K562 (cell line): ENCODE measurements around the gene UNC119B. TPM values are rescaled to one million over a fixed set of nuclear protein-coding genes. Genes with fewer than 3 reads are reported as not detected.
"Not testable (repeated sequence)": the region's sequence is repeated elsewhere in the genome, so short reads cannot be mapped to it uniquely, and the experiment has no call there.

Source experiments
- ATAC-seq: fragments of 200-7000 bp; cut with Tn5 transposase; 3 replicates; pipeline ENCODE4 v1.9.1; 2020; ENCODE audit warnings: moderate library complexity
- BruUV-seq: library from RNA; stranded (reverse); fragments of 400-500 nt; replicated peaks from 2 replicates; lab custom pipeline; 2021; lab: Mats Ljungman, UMichigan
- CTCF ChIA-PET: fragments of 300-600 bp; formaldehyde crosslinking; extraction: SDS; loops from one replicate; lab custom pipeline; 2021; ENCODE audit warnings: low intra/inter-chr PET ratio; lab: Yijun Ruan, JAX
- POLR2A ChIA-PET: fragments of 300-600, 350-650 bp; sonication (Branson Sonifier 250); formaldehyde crosslinking; extraction: SDS; loops from one replicate; lab custom pipeline; 2021; ENCODE audit warnings: antibody characterized with exemption, inconsistent platforms; lab: Yijun Ruan, JAX
- DNase-seq, 4 experiments: peaks; one replicate each; pipeline versions ENCODE4 v3.0.0 to v3.0.0-alpha.2; 2011 to 2018; ENCODE audit warnings: low spot score in 3 of 4, mixed read lengths in 3 of 4; ENCODE audit errors: extremely low read depth in 1 of 4
- FAIRE-seq: peaks from 2 replicates; lab custom pipeline; 2011; peaks lifted over from hg19 to GRCh38; lab: Jason Lieb, UNC
- H2AFZ ChIP-seq: 2 replicates; pipeline ENCODE4 v1.6.0; 2011; ENCODE audit warnings: low read depth, low read length, control low read depth, inconsistent platforms
- H3K27ac ChIP-seq: fragments of 200-600 bp; 3 replicates; pipeline ENCODE4 v1.8.0; 2011; ENCODE audit warnings: low read depth, mild to moderate bottlenecking, control low read depth, inconsistent platforms, low read length, moderate library complexity, mixed read lengths; ENCODE audit errors: extremely low read depth
- H3K27me3 ChIP-seq, 2 experiments: fragments of 300-600 bp in 1 of 2; 2 replicates in 1 of 2; 3 replicates in 1 of 2; pipeline versions ENCODE4 v1.6.0 to v1.8.0; 2011; ENCODE audit warnings: inconsistent platforms in 2 of 2, low read length in 2 of 2, mild to moderate bottlenecking in 1 of 2, mixed read lengths in 1 of 2, moderate library complexity in 1 of 2; ENCODE audit not compliant: control insufficient read depth in 2 of 2, insufficient read depth in 2 of 2
- H3K36me3 ChIP-seq: fragments of 300-600 bp; 3 replicates; pipeline ENCODE4 v1.8.0; 2011; ENCODE audit warnings: mild to moderate bottlenecking, low read length, inconsistent platforms; ENCODE audit not compliant: control insufficient read depth, insufficient read depth
- H3K4me1 ChIP-seq, 2 experiments: fragments of 200-600 bp in 1 of 2; replicated peaks in 1 of 2; 2 replicates in 1 of 2; 3 replicates in 1 of 2; pipeline versions ENCODE4 v1.5.1 to v1.8.0; 2011; ENCODE audit warnings: inconsistent platforms in 2 of 2, low read length in 2 of 2, mild to moderate bottlenecking in 1 of 2, mixed read lengths in 1 of 2, moderate library complexity in 1 of 2; ENCODE audit not compliant: control insufficient read depth in 2 of 2, insufficient read depth in 2 of 2
- H3K4me2 ChIP-seq: 2 replicates; pipeline ENCODE4 v1.6.1; 2011; ENCODE audit warnings: low read length, control low read depth, inconsistent platforms, mixed read lengths; ENCODE audit not compliant: insufficient read depth
- H3K4me3 ChIP-seq: fragments of 200-600 bp; sonication (generic), shearing (Covaris generic); 2 replicates; pipeline ENCODE4 v1.5.1; 2016; ENCODE audit warnings: control low read depth, inconsistent platforms
- H3K79me2 ChIP-seq: fragments of 200-600 bp; 3 replicates; pipeline ENCODE4 v1.8.0; 2011; ENCODE audit warnings: low read length, inconsistent platforms; ENCODE audit not compliant: control insufficient read depth, insufficient read depth
- H3K9ac ChIP-seq, 2 experiments: 2 replicates each; pipeline versions ENCODE4 v1.6.0 to v1.6.1; 2011; ENCODE audit warnings: low read depth in 2 of 2, low read length in 2 of 2, control low read depth in 1 of 2, inconsistent platforms in 1 of 2, mild to moderate bottlenecking in 1 of 2, mixed read lengths in 1 of 2; ENCODE audit not compliant: insufficient read depth in 1 of 2
- H3K9me1 ChIP-seq: one replicate; pipeline ENCODE4 v1.6.0; 2011; ENCODE audit warnings: inconsistent platforms, mild to moderate bottlenecking, low read length, moderate library complexity; ENCODE audit not compliant: control insufficient read depth, insufficient read depth
- H3K9me3 ChIP-seq: replicated peaks from 2 replicates; pipeline ENCODE4 v1.5.1; 2011; ENCODE audit warnings: low read depth, low read length, inconsistent platforms; ENCODE audit not compliant: control insufficient read depth, insufficient read depth
- H4K20me1 ChIP-seq: replicated peaks from 2 replicates; pipeline ENCODE4 v1.6.1; 2011; ENCODE audit warnings: low read length, inconsistent platforms, mixed read lengths; ENCODE audit not compliant: control insufficient read depth, insufficient read depth
- ATF7 ChIP-seq: fragments of 450-650 bp; IDR thresholded peaks from 2 replicates; pipeline ENCODE4 v1.7.1; 2014; ENCODE audit warnings: mild to moderate bottlenecking, moderate library complexity
- HCFC1 ChIP-seq: IDR thresholded peaks from 2 replicates; pipeline ENCODE4 v1.6.1; 2012; ENCODE audit warnings: low read depth, low read length, improper control_type of control experiment
- HDAC8 ChIP-seq: fragments of 450-650 bp; IDR thresholded peaks from 2 replicates; pipeline ENCODE4 v1.6.1; 2016; ENCODE audit warnings: mild to moderate bottlenecking, missing genetic modification characterization, moderate library complexity, missing compliant biosample characterization
- IRF1 ChIP-seq: sonication (generic); formaldehyde crosslinking; IDR thresholded peaks from 2 replicates; pipeline ENCODE4 v1.8.0; 2022; ENCODE audit warnings: missing genetic modification reagents, mild to moderate bottlenecking, borderline replicate concordance
- NFXL1 ChIP-seq: fragments of 450-650 bp; formaldehyde crosslinking; IDR thresholded peaks from 2 replicates; pipeline ENCODE4 v1.4.0; 2021; ENCODE audit warnings: mild to moderate bottlenecking
- ZNF695 ChIP-seq: fragments of 450-650 bp; formaldehyde crosslinking; IDR thresholded peaks from 2 replicates; pipeline ENCODE4 v1.4.0; 2020; ENCODE audit warnings: mild to moderate bottlenecking, moderate library complexity
- WGBS: fragments of 100-300 bp; shearing (Covaris generic); methylation state at CpG from one replicate; pipeline ENCODE4 v1.1.6; 2016; ENCODE audit warnings: low coverage, mixed read lengths; ENCODE audit not compliant: insufficient coverage; ENCODE audit errors: missing lambda C conversion rate; 5-methylcytosine and 5-hydroxymethylcytosine counted together
- in situ Hi-C: fragments of 300-500 bp; cut with MboI; formaldehyde crosslinking; loops from 4 replicates; pipeline ENCODE4 v1.15.0; 2018; ENCODE audit warnings: inconsistent platforms, mixed read lengths
- intact Hi-C: fragments of 100-400 bp; cut with micrococcal nuclease; formaldehyde crosslinking; loops from 2 replicates; pipeline ENCODE4 v1.14.2; 2022
- polyA plus RNA-seq, 8 experiments: library from polyadenylated mRNA; depleted of rRNA in 4 of 8; stranded (reverse) in 5 of 8; unstranded in 3 of 8; fragments of >200 nt; fragmentation: Nextera tagmentation in 2 of 8; fragmentation: Illumina TruSeq in 1 of 8; extraction: Ambion mirVana in 2 of 8; extraction: Trizol in 1 of 8; gene quantifications; 2 replicates each; pipeline versions ENCODE4 v1.2.1 to v1.2.3, GENCODE V29; 2011 to 2014; ENCODE audit warnings: inconsistent platforms in 1 of 8, missing spikeins in 1 of 8
- total RNA-seq, 7 experiments: library from RNA; depleted of rRNA in 6 of 7; stranded (reverse); fragments of >200 nt in 6 of 7; fragmentation: Illumina TruSeq in 2 of 7; extraction: Trizol in 2 of 7; gene quantifications; 2 replicates each; pipeline versions ENCODE4 v1.2.1 to v1.2.3, GENCODE V29; 2011 to 2021; ENCODE audit warnings: low replicate concordance in 1 of 7
- TF ChIP-seq, protein P1 (sequence below): fragments of 450-650 bp; formaldehyde crosslinking; IDR thresholded peaks from 2 replicates; pipeline ENCODE4 v1.4.0; 2020; ENCODE audit warnings: mild to moderate bottlenecking

UNC119B gene
- total and polyA plus RNA-seq, 9 of the 15 experiments (the other 6 are each of a cell fraction or from before 2014, with no cell fraction given), result 4.0 to 34.5 (median 15.1) TPM

DNA sequence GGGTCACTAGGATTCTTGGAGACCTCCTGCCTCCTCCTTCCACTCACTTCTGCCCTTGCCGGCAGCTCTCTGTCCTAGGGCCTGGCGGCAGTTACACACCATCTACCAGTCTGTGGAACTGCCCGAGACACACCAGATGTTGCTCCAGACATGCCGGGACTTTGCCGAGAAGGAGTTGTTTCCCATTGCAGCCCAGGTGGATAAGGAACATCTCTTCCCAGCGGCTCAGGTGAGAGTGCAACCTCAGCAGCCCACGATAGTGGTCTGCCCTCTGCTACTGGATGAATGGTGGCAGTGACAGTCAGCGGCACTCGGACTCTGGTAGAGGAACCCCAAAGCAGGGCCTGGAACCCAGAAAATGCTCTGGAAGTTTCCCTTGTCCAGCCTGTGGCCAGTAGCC is 16.7 kb downstream of the UNC119B start:
- H3K4me2 ChIP-seq, result peak overlapping the region; percentile 97
- ATAC-seq (no peak), FAIRE-seq (no peak)

GRCh38 chr12:120732198-120732597 is 21.9 kb downstream of the UNC119B start:
- H3K27ac ChIP-seq, H3K4me2 ChIP-seq, BruUV-seq, CTCF ChIA-PET, ATAC-seq, H4K20me1 ChIP-seq, H3K4me3 ChIP-seq, H3K27me3 ChIP-seq, in situ Hi-C loops, H3K9ac ChIP-seq, POLR2A ChIA-PET, H3K9me3 ChIP-seq, H2AFZ ChIP-seq, FAIRE-seq, H3K4me1 ChIP-seq, DNase-seq, H3K9me1 ChIP-seq, H3K79me2 ChIP-seq, intact Hi-C loops: not testable (repeated sequence)
- H3K36me3 ChIP-seq, result peaks cover 29% of the 10 kb centered on the region; the same call in 2 of the 3 replicates
- WGBS, result 81% methylated on average over 3 of the region's 35 CpGs

More for the DNA sequence above, 16.7 kb downstream of the UNC119B start:
- WGBS, result 84% methylated on average over 9 of the region's 9 CpGs
- Histone ChIP-seq H3K4me1 (peaks cover 12 to 20% of the 10 kb centered on the region in 2 experiments), H4K20me1 (0 out of 2 replicates have a peak, but pooled peaks cover 1% of the 10 kb centered on the region), H3K79me2 (peaks cover 14% of the 10 kb centered on the region), H3K27ac (no peak overlapping the region), H3K27me3 (no peaks in the 10 kb centered on the region), H3K36me3 (peaks cover 50% of the 10 kb centered on the region; the same call in 2 of the 3 replicates), H3K9me1 (no peaks in the 10 kb centered on the region), H3K9me3 (no peaks in the 10 kb centered on the region), H2AFZ (no peak overlapping the region), H3K9ac (peak overlapping the region in 1 of 2 experiments; percentile 98; a peak in 1 of 4 replicates), H3K4me3 (peak overlapping the region; percentile 85; the same call in 1 of the 2 replicates)
- POLR2A ChIA-PET, result no interaction called here
- CTCF ChIA-PET, result no interaction called here
- no TSS peak for BruUV-seq
- TF ChIP-seq ZNF695 (CRISPR knock-in tag) (no peak), NFXL1 (no peak), HCFC1 (no peak), ATF7 (no peak), IRF1 (CRISPR knock-in tag) (no peak), HDAC8 (no peak)
- TF ChIP-seq, protein P1, sequence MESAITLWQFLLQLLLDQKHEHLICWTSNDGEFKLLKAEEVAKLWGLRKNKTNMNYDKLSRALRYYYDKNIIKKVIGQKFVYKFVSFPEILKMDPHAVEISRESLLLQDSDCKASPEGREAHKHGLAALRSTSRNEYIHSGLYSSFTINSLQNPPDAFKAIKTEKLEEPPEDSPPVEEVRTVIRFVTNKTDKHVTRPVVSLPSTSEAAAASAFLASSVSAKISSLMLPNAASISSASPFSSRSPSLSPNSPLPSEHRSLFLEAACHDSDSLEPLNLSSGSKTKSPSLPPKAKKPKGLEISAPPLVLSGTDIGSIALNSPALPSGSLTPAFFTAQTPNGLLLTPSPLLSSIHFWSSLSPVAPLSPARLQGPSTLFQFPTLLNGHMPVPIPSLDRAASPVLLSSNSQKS, result no peak
- intact Hi-C loops (no loop called here), in situ Hi-C loops (no loop called here)
- DNase-seq, result no peak
